ENCODE results near the gene ZNF385B.

Gene ZNF385B

GRCh38 chr2:179449010-179449409 lies 412.4 kb downstream of the ZNF385B start:
- Histone ChIP-seq H3K27me3 (replicated peaks; ENCODE audit: control insufficient read depth, insufficient read depth, low read length) (no peaks in the 10 kb centered on the region), H3K4me1 (ENCODE audit: control insufficient read depth, insufficient read depth, low read length) (peaks cover 2% of the 10 kb centered on the region), H3K36me3 (ENCODE audit: control insufficient read depth, insufficient read depth, low read length, severe bottlenecking) (no peaks in the 10 kb centered on the region), H3K9me3 (ENCODE audit: control insufficient read depth, low read length) (no peaks in the 10 kb centered on the region), H3K9ac (ENCODE audit: low read length) (no peak overlapping the region), H3K4me3 (ENCODE audit: low read length) (no peak overlapping the region)
- DNase-seq (ENCODE audit: low read depth), result no peak

- H3K27me3 ChIP-seq (replicated peaks; ENCODE audit: control insufficient read depth, insufficient read depth, low read length), result no peaks in the 10 kb centered on the region
- H3K36me3 ChIP-seq (ENCODE audit: control insufficient read depth, insufficient read depth, low read length, severe bottlenecking), result no peaks in the 10 kb centered on the region
- H3K9me3 ChIP-seq (ENCODE audit: control insufficient read depth, low read length), result no peaks in the 10 kb centered on the region
- H3K9ac ChIP-seq (ENCODE audit: low read length), result no peak overlapping the region
- DNase-seq (ENCODE audit: low read depth), result peak; percentile 39
- H3K4me1 ChIP-seq (ENCODE audit: control insufficient read depth, insufficient read depth, low read length), result peaks cover 7% of the 10 kb centered on the region
- no peak overlapping the region for H3K4me3 ChIP-seq (ENCODE audit: low read length)
Measured at GRCh38 chr2:179447839-179448447, 413.5 kb downstream of the ZNF385B start.

- no peak overlapping the region for H3K4me3 ChIP-seq (ENCODE audit: low read length)
- H3K4me1 ChIP-seq (ENCODE audit: control insufficient read depth, insufficient read depth, low read length), result peaks cover 7% of the 10 kb centered on the region
- no peak overlapping the region for H3K9ac ChIP-seq (ENCODE audit: low read length)
Measured at GRCh38 chr2:179447421-179447820, 414.0 kb downstream of the ZNF385B start.

GRCh38 chr2:179446476-179447141 lies 414.8 kb downstream of the ZNF385B start:
- Histone ChIP-seq H3K9me3 (ENCODE audit: control insufficient read depth, low read length) (no peaks in the 10 kb centered on the region), H3K4me1 (ENCODE audit: control insufficient read depth, insufficient read depth, low read length) (peaks cover 7% of the 10 kb centered on the region), H3K36me3 (ENCODE audit: control insufficient read depth, insufficient read depth, low read length, severe bottlenecking) (no peaks in the 10 kb centered on the region), H3K9ac (ENCODE audit: low read length) (no peak overlapping the region), H3K4me3 (ENCODE audit: low read length) (no peak overlapping the region), H3K27me3 (replicated peaks; ENCODE audit: control insufficient read depth, insufficient read depth, low read length) (no peaks in the 10 kb centered on the region)
- DNase-seq (ENCODE audit: low read depth), result no peak

More at GRCh38 chr2:179447421-179447820, 414.0 kb downstream of the ZNF385B start:
- Histone ChIP-seq H3K36me3 (ENCODE audit: control insufficient read depth, insufficient read depth, low read length, severe bottlenecking) (no peaks in the 10 kb centered on the region), H3K27me3 (replicated peaks; ENCODE audit: control insufficient read depth, insufficient read depth, low read length) (no peaks in the 10 kb centered on the region), H3K9me3 (ENCODE audit: control insufficient read depth, low read length) (no peaks in the 10 kb centered on the region)
- DNase-seq (ENCODE audit: low read depth), result no peak

GRCh38 chr2:179444056-179444455 lies 417.4 kb downstream of the ZNF385B start:
- DNase-seq (ENCODE audit: low read depth), result peak; percentile 69
- Histone ChIP-seq H3K4me3 (ENCODE audit: low read length) (no peak overlapping the region), H3K9ac (ENCODE audit: low read length) (no peak overlapping the region), H3K9me3 (ENCODE audit: control insufficient read depth, low read length) (no peaks in the 10 kb centered on the region), H3K27me3 (replicated peaks; ENCODE audit: control insufficient read depth, insufficient read depth, low read length) (no peaks in the 10 kb centered on the region), H3K36me3 (ENCODE audit: control insufficient read depth, insufficient read depth, low read length, severe bottlenecking) (no peaks in the 10 kb centered on the region), H3K4me1 (ENCODE audit: control insufficient read depth, insufficient read depth, low read length) (peaks cover 7% of the 10 kb centered on the region)

- no peak for DNase-seq (ENCODE audit: low read depth)
- H3K4me3 ChIP-seq (ENCODE audit: low read length), result no peak overlapping the region
- peaks cover 7% of the 10 kb centered on the region for H3K4me1 ChIP-seq (ENCODE audit: control insufficient read depth, insufficient read depth, low read length)
- no peaks in the 10 kb centered on the region for H3K36me3 ChIP-seq (ENCODE audit: control insufficient read depth, insufficient read depth, low read length, severe bottlenecking)
- no peaks in the 10 kb centered on the region for H3K27me3 ChIP-seq (replicated peaks; ENCODE audit: control insufficient read depth, insufficient read depth, low read length)
- no peaks in the 10 kb centered on the region for H3K9me3 ChIP-seq (ENCODE audit: control insufficient read depth, low read length)
- H3K9ac ChIP-seq (ENCODE audit: low read length), result peak overlapping the region; percentile 25
Measured at GRCh38 chr2:179443180-179443579, 418.2 kb downstream of the ZNF385B start.

GRCh38 chr2:179442206-179442605 lies 419.2 kb downstream of the ZNF385B start:
- H3K9ac ChIP-seq (ENCODE audit: low read length), result no peak overlapping the region
- DNase-seq (ENCODE audit: low read depth), result no peak

GRCh38 chr2:179441551-179441950 lies 419.9 kb downstream of the ZNF385B start:
- Histone ChIP-seq H3K27me3 (replicated peaks; ENCODE audit: control insufficient read depth, insufficient read depth, low read length) (no peaks in the 10 kb centered on the region), H3K36me3 (ENCODE audit: control insufficient read depth, insufficient read depth, low read length, severe bottlenecking) (no peaks in the 10 kb centered on the region), H3K9me3 (ENCODE audit: control insufficient read depth, low read length) (no peaks in the 10 kb centered on the region), H3K4me1 (ENCODE audit: control insufficient read depth, insufficient read depth, low read length) (peaks cover 7% of the 10 kb centered on the region), H3K9ac (ENCODE audit: low read length) (no peak overlapping the region), H3K4me3 (ENCODE audit: low read length) (no peak overlapping the region)
- no peak for DNase-seq (ENCODE audit: low read depth)

More at GRCh38 chr2:179442206-179442605, 419.2 kb downstream of the ZNF385B start:
- H3K4me1 ChIP-seq (ENCODE audit: control insufficient read depth, insufficient read depth, low read length), result peaks cover 7% of the 10 kb centered on the region
- H3K4me3 ChIP-seq (ENCODE audit: low read length), result no peak overlapping the region
- H3K9me3 ChIP-seq (ENCODE audit: control insufficient read depth, low read length), result no peaks in the 10 kb centered on the region
- no peaks in the 10 kb centered on the region for H3K36me3 ChIP-seq (ENCODE audit: control insufficient read depth, insufficient read depth, low read length, severe bottlenecking)
- no peaks in the 10 kb centered on the region for H3K27me3 ChIP-seq (replicated peaks; ENCODE audit: control insufficient read depth, insufficient read depth, low read length)

GRCh38 chr2:179440642-179441251 lies 420.7 kb downstream of the ZNF385B start:
- Histone ChIP-seq H3K9me3 (ENCODE audit: control insufficient read depth, low read length) (no peaks in the 10 kb centered on the region), H3K4me3 (ENCODE audit: low read length) (no peak overlapping the region), H3K4me1 (ENCODE audit: control insufficient read depth, insufficient read depth, low read length) (peaks cover 7% of the 10 kb centered on the region), H3K36me3 (ENCODE audit: control insufficient read depth, insufficient read depth, low read length, severe bottlenecking) (no peaks in the 10 kb centered on the region), H3K27me3 (replicated peaks; ENCODE audit: control insufficient read depth, insufficient read depth, low read length) (no peaks in the 10 kb centered on the region), H3K9ac (ENCODE audit: low read length) (no peak overlapping the region)
- DNase-seq (ENCODE audit: low read depth), result peak; percentile 85

- Histone ChIP-seq H3K9me3 (ENCODE audit: control insufficient read depth, low read length) (no peaks in the 10 kb centered on the region), H3K27me3 (replicated peaks; ENCODE audit: control insufficient read depth, insufficient read depth, low read length) (no peaks in the 10 kb centered on the region), H3K36me3 (ENCODE audit: control insufficient read depth, insufficient read depth, low read length, severe bottlenecking) (no peaks in the 10 kb centered on the region), H3K4me3 (ENCODE audit: low read length) (no peak overlapping the region), H3K9ac (ENCODE audit: low read length) (no peak overlapping the region), H3K4me1 (ENCODE audit: control insufficient read depth, insufficient read depth, low read length) (peaks cover under 1% of the 10 kb centered on the region)
- no peak for DNase-seq (ENCODE audit: low read depth)
Measured at GRCh38 chr2:179438654-179439053, 422.8 kb downstream of the ZNF385B start.

GRCh38 chr2:179437430-179437829 lies 424.0 kb downstream of the ZNF385B start:
- H3K36me3 ChIP-seq (ENCODE audit: control insufficient read depth, insufficient read depth, low read length, severe bottlenecking), result no peaks in the 10 kb centered on the region
- no peak overlapping the region for H3K4me3 ChIP-seq (ENCODE audit: low read length)
- no peaks in the 10 kb centered on the region for H3K4me1 ChIP-seq (ENCODE audit: control insufficient read depth, insufficient read depth, low read length)
- peak; percentile 33 for DNase-seq (ENCODE audit: low read depth)
- H3K9me3 ChIP-seq (ENCODE audit: control insufficient read depth, low read length), result no peaks in the 10 kb centered on the region
- H3K9ac ChIP-seq (ENCODE audit: low read length), result no peak overlapping the region
- H3K27me3 ChIP-seq (replicated peaks; ENCODE audit: control insufficient read depth, insufficient read depth, low read length), result no peaks in the 10 kb centered on the region

Measured in adipocyte (in vitro differentiated cells).